Measurements from ENCODE around the gene UBA1. TPM values are rescaled to one million over a fixed set of nuclear protein-coding genes. Genes with fewer than 3 reads are reported as not detected.

Gene UBA1
- total and polyA plus RNA-seq, 8 donors, result 192 to 248 (median 218) TPM

DNA sequence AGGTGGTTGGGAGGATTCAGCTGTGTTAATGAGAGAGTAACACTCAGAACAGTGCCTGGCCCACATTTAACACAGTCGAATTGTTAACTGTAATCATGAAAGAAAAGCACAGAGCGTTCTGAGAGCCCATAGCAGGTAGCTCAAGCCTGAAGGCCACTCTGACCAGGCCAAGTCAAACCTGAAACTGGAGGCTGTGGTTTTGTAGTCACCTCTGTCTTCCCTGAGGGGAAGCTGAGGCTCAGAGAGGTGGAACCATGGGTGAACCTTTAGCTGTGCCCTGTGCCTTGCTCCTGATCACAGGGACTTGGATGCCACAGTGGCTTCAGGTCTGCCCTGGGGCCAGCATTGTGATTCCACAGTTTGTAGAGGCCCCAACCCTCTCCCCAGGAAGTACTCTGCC, 16.6 kb upstream of the UBA1 start:
- H3K27me3 ChIP-seq, result peaks cover 0 to under 1% of the 10 kb centered on the region in 2 donors
- H3K36me3 ChIP-seq, result peaks cover 0 to 97% of the 10 kb centered on the region in 2 donors
- no peak for ATAC-seq
- DNase-seq, result peak in 1 of 4 donors; percentile 10
- TF ChIP-seq, protein P1, sequence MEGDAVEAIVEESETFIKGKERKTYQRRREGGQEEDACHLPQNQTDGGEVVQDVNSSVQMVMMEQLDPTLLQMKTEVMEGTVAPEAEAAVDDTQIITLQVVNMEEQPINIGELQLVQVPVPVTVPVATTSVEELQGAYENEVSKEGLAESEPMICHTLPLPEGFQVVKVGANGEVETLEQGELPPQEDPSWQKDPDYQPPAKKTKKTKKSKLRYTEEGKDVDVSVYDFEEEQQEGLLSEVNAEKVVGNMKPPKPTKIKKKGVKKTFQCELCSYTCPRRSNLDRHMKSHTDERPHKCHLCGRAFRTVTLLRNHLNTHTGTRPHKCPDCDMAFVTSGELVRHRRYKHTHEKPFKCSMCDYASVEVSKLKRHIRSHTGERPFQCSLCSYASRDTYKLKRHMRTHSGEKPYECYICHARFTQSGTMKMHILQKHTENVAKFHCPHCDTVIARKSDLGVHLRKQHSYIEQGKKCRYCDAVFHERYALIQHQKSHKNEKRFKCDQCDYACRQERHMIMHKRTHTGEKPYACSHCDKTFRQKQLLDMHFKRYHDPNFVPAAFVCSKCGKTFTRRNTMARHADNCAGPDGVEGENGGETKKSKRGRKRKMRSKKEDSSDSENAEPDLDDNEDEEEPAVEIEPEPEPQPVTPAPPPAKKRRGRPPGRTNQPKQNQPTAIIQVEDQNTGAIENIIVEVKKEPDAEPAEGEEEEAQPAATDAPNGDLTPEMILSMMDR (IDR thresholded peaks at IDR 0.05), result no peak
- no peak overlapping the region for H3K4me3 ChIP-seq
- H3K9me3 ChIP-seq, result no peaks in the 10 kb centered on the region
- H3K27ac ChIP-seq, result no peak overlapping the region
- H3K4me1 ChIP-seq, result no peaks in the 10 kb centered on the region
- intact Hi-C loops (cut with DNase I), result no loop called here

DNA sequence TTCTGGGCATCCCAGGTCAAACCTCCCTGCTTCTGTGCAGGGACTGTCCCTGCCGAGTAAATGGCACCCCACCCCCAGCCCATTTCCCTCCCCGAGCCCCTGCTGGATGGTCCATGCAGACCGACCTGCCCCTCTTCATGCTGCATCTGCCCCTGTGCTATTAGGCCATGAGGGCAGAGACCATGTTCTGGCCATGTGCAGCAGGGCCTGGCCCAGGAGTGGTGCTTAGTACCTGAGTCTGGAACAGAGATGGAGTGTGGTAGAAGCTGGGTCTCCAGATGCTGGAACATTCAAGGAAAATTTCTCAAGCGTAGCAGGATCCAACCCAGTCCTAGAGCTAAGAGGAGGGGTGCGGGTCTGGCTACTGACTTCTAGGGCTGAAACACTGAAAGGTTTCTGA, 15.3 kb upstream of the UBA1 start:
- peak in 1 of 4 donors; percentile 27 for DNase-seq

DNA sequence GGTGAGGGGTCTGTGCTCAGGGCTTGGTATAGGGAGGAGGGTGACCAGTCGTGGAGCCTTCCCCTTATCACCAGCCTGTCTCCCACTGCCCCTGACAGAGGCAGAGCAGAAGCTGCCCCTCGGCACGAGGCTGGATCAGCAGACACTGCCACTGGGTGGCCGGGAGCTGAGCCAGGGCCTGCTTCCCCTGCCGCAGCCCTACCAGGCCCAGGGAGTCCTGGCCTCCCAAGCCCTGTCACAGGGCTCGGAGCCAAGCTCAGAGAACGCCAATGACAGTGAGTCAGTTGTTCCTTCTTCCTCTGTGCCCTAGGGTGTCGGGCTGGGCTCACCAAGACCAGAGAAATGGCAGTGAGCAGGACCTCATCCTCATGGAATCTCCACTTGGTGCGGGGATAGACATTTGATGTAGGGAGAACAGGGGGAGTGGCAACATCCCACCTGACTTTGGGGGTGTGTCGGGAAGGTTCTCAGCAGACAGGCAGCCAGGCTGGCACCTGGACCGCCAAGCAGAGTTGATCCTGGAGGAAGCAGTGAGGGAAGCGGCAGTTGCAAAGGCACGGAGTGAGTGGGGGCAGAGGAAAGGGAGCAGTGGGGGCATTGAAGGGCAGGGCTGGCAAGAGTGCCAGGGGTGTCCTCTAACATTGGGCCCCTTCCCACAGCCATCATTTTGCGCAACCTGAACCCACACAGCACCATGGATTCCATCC, 14.3 kb upstream of the UBA1 start:
- Histone ChIP-seq H3K4me3 (no peak overlapping the region), H3K36me3 (peaks cover 0 to 100% of the 10 kb centered on the region in 2 donors), H3K4me1 (no peaks in the 10 kb centered on the region), H3K27ac (no peak overlapping the region), H3K27me3 (peaks cover 0 to 5% of the 10 kb centered on the region in 2 donors), H3K9me3 (no peaks in the 10 kb centered on the region)
- peak in 1 of 4 donors; percentile 19 for DNase-seq
- intact Hi-C loops (cut with DNase I), result no loop called here
- TF ChIP-seq, protein P1 (IDR thresholded peaks at IDR 0.05), result no peak
- no peak for ATAC-seq

More for the DNA sequence above, 15.3 kb upstream of the UBA1 start:
- H3K4me3 ChIP-seq, result no peak overlapping the region
- H3K9me3 ChIP-seq, result no peaks in the 10 kb centered on the region
- peaks cover 0 to 97% of the 10 kb centered on the region in 2 donors for H3K36me3 ChIP-seq
- no peak for ATAC-seq
- H3K4me1 ChIP-seq, result no peaks in the 10 kb centered on the region
- TF ChIP-seq, protein P1 (IDR thresholded peaks at IDR 0.05), result no peak
- intact Hi-C loops (cut with DNase I), result no loop called here
- H3K27me3 ChIP-seq, result peaks cover 0 to 5% of the 10 kb centered on the region in 2 donors
- no peak overlapping the region for H3K27ac ChIP-seq

DNA sequence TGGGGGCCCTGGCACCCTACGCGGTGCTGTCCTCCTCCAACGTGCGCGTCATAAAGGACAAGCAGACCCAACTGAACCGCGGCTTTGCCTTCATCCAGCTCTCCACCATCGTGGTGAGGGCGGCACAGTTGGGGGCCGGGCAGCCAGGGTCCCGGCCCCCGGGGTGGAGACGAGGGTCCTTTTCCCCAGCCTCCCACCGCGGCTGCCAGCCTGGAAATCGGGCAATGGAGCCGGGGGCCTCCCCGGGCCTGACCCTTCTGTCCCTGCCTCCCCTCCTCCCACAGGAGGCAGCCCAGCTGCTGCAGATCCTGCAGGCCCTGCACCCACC, 13.7 kb upstream of the UBA1 start:
- ATAC-seq, result no peak
- Histone ChIP-seq H3K4me1 (no peaks in the 10 kb centered on the region), H3K36me3 (peaks cover 0 to 100% of the 10 kb centered on the region in 2 donors)

DNA sequence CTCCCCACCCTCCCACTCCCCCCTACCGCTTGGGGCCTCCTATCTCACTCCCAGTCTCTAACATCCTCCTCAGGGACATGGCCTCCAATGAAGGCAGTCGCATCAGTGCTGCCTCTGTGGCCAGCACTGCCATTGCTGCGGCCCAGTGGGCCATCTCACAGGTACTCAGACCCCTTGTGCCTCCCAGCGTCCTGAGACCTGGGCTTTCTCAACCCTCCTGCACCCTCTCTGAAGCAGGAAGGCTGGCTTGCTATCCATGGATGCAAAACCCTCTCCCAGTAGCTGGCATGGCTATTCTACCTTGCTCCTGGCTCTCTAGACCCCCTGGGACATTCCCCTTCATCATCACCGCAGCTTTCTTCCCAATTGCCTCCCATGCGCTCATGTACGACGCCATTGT, 13.3 kb upstream of the UBA1 start:
- Histone ChIP-seq H3K9me3 (no peaks in the 10 kb centered on the region), H3K27ac (no peak overlapping the region), H3K4me3 (no peak overlapping the region), H3K27me3 (peaks cover 0 to 5% of the 10 kb centered on the region in 2 donors), H3K36me3 (peaks cover 0 to 100% of the 10 kb centered on the region in 2 donors), H3K4me1 (no peaks in the 10 kb centered on the region)
- intact Hi-C loops (cut with DNase I), result no loop called here
- DNase-seq (no peak), ATAC-seq (no peak)
- TF ChIP-seq, protein P1 (IDR thresholded peaks at IDR 0.05), result no peak

More for the DNA sequence above, 13.7 kb upstream of the UBA1 start:
- H3K27me3 ChIP-seq, result peaks cover 0 to 5% of the 10 kb centered on the region in 2 donors
- H3K4me3 ChIP-seq, result no peak overlapping the region
- H3K27ac ChIP-seq, result no peak overlapping the region
- no peaks in the 10 kb centered on the region for H3K9me3 ChIP-seq
- TF ChIP-seq, protein P1 (IDR thresholded peaks at IDR 0.05), result no peak
- peak in 1 of 4 donors; percentile 15 for DNase-seq
- intact Hi-C loops (cut with DNase I), result no loop called here
